SK-N-SH (cell line): ENCODE results near the gene TMEM39B. TPM values are rescaled to one million over a fixed set of nuclear protein-coding genes. Genes with fewer than 3 reads are reported as not detected.

Experiments used
- CTCF ChIA-PET: fragments of 300-600, 350-600 bp; formaldehyde crosslinking; extraction: SDS; loops from one replicate; lab custom pipeline; 2021; lab: Yijun Ruan, JAX
- POLR2A ChIA-PET: fragments of 350-600 bp; sonication (Branson Sonifier 250); formaldehyde crosslinking; extraction: SDS; loops from one replicate; lab custom pipeline; 2020; ENCODE audit warnings: antibody characterized with exemption, inconsistent platforms; lab: Yijun Ruan, JAX
- DNase-seq: peaks from one replicate; pipeline ENCODE4 v3.0.0; 2012
- H2AFZ ChIP-seq: fragments of 200-600 bp; sonication (generic); 2 replicates; pipeline ENCODE4 v1.8.1; 2016; ENCODE audit warnings: antibody characterized with exemption, mild to moderate bottlenecking, low read depth
- H3F3A ChIP-seq: fragments of 200-600 bp; sonication (generic); replicated peaks from 2 replicates; pipeline ENCODE3; 2016; ENCODE audit warnings: antibody characterized with exemption, mild to moderate bottlenecking; ENCODE audit not compliant: insufficient read depth
- H3K27ac ChIP-seq, 2 experiments: fragments of 200-500 bp in 1 of 2; fragments of 200-600 bp in 1 of 2; sonication (Bioruptor generic) in 1 of 2; sonication (generic), shearing (Covaris generic) in 1 of 2; 2 replicates each; pipeline versions ENCODE4 v1.5.1 to v1.6.1; 2014 to 2016; ENCODE audit warnings: low read depth in 2 of 2, inconsistent platforms in 1 of 2, low read length in 1 of 2, mild to moderate bottlenecking in 1 of 2, mixed read lengths in 1 of 2
- H3K27me3 ChIP-seq: fragments of 200-600 bp; sonication (generic), shearing (Covaris generic); 2 replicates; pipeline ENCODE4 v1.6.1; 2016; ENCODE audit warnings: mixed run types; ENCODE audit not compliant: insufficient read depth
- H3K36me3 ChIP-seq, 2 experiments: fragments of 200-500 bp in 1 of 2; fragments of 200-600 bp in 1 of 2; sonication (Bioruptor generic) in 1 of 2; sonication (generic) in 1 of 2; replicated peaks in 1 of 2; 2 replicates each; pipeline versions ENCODE3 to v1.5.1; 2014 to 2016; ENCODE audit warnings: low read length in 1 of 2, mild to moderate bottlenecking in 1 of 2; ENCODE audit not compliant: insufficient read depth in 2 of 2, control insufficient read depth in 1 of 2
- H3K4me1 ChIP-seq, 2 experiments: fragments of 200-500 bp in 1 of 2; fragments of 200-600 bp in 1 of 2; sonication (Bioruptor generic) in 1 of 2; sonication (generic), shearing (Covaris generic) in 1 of 2; 2 replicates each; pipeline versions ENCODE4 v1.5.1 to v1.6.1; 2014 to 2016; ENCODE audit warnings: low read depth in 1 of 2, low read length in 1 of 2, mixed run types in 1 of 2; ENCODE audit not compliant: insufficient read depth in 2 of 2, control insufficient read depth in 1 of 2
- H3K4me2 ChIP-seq: fragments of 200-600 bp; sonication (generic), shearing (Covaris generic); 2 replicates; pipeline ENCODE4 v1.6.1; 2017; ENCODE audit warnings: mixed run types
- H3K4me3 ChIP-seq, 2 experiments: fragments of 200-500 bp in 1 of 2; fragments of 200-600 bp in 1 of 2; sonication (Bioruptor generic) in 1 of 2; sonication (generic), shearing (Covaris generic) in 1 of 2; 2 replicates each; pipeline versions ENCODE4 v1.5.1 to v1.8.1; 2014 to 2016; ENCODE audit warnings: low read depth in 2 of 2, inconsistent platforms in 1 of 2, low read length in 1 of 2, mild to moderate bottlenecking in 1 of 2, mixed read lengths in 1 of 2, moderate library complexity in 1 of 2
- H3K79me2 ChIP-seq: fragments of 200-600 bp; sonication (generic); 2 replicates; pipeline ENCODE4 v1.8.1; 2017; ENCODE audit warnings: mild to moderate bottlenecking; ENCODE audit not compliant: insufficient read depth
- H3K9ac ChIP-seq: fragments of 200-600 bp; sonication (generic); 2 replicates; pipeline ENCODE4 v1.6.1; 2017; ENCODE audit warnings: mixed run types
- H3K9me2 ChIP-seq: fragments of 200-600 bp; sonication (generic); 2 replicates; pipeline ENCODE4 v1.6.1; 2017; ENCODE audit warnings: mixed run types
- H3K9me3 ChIP-seq: fragments of 200-600 bp; sonication (generic); 2 replicates; pipeline ENCODE4 v1.6.1; 2017; ENCODE audit warnings: mixed run types, mild to moderate bottlenecking, moderate library complexity
- H4K20me1 ChIP-seq: fragments of 200-600 bp; sonication (generic); 2 replicates; pipeline ENCODE4 v1.6.1; 2017; ENCODE audit warnings: mild to moderate bottlenecking, mixed run types; ENCODE audit not compliant: insufficient read depth
- EP300 ChIP-seq, 2 experiments: IDR thresholded peaks; 2 replicates each; pipeline versions ENCODE4 v1.4.0 to v1.6.1; 2012; ENCODE audit warnings: borderline replicate concordance in 1 of 2, low read depth in 1 of 2, low read length in 1 of 2
- FOSL2 ChIP-seq: IDR thresholded peaks from 2 replicates; pipeline ENCODE4 v1.4.0; 2012; ENCODE audit warnings: low read depth, mild to moderate bottlenecking, moderate library complexity, borderline replicate concordance
- FOXJ3 ChIP-seq: sonication (generic); formaldehyde crosslinking; IDR thresholded peaks from 2 replicates; pipeline ENCODE4 v1.5.1; 2020; ENCODE audit warnings: mild to moderate bottlenecking, missing genetic modification reagents
- GABPA ChIP-seq: IDR thresholded peaks from 2 replicates; pipeline ENCODE4 v1.4.0; 2012; ENCODE audit warnings: low read depth, mild to moderate bottlenecking
- GATA2 ChIP-seq: sonication (generic); formaldehyde crosslinking; IDR thresholded peaks from 2 replicates; pipeline ENCODE4 v1.5.0; 2020; ENCODE audit warnings: mild to moderate bottlenecking, missing genetic modification reagents
- JUND ChIP-seq: IDR thresholded peaks from 2 replicates; pipeline ENCODE4 v1.4.0; 2012
- MAX ChIP-seq: IDR thresholded peaks from 2 replicates; pipeline ENCODE4 v1.4.0; 2012; ENCODE audit warnings: low read depth
- MEF2A ChIP-seq: IDR thresholded peaks from 2 replicates; pipeline ENCODE4 v1.4.0; 2012; ENCODE audit warnings: low read depth, borderline replicate concordance
- NRF1 ChIP-seq: IDR thresholded peaks from 2 replicates; pipeline ENCODE4 v1.6.1; 2012; ENCODE audit warnings: low read depth, mild to moderate bottlenecking, low read length
- POLR2AphosphoS5 ChIP-seq: IDR thresholded peaks from 2 replicates; pipeline ENCODE4 v1.6.1; 2012; ENCODE audit warnings: low read depth, low read length
- RCOR1 ChIP-seq: fragments of 150-350 bp; IDR thresholded peaks from 2 replicates; pipeline ENCODE4 v1.6.1; 2017; ENCODE audit warnings: antibody characterized with exemption, low read length
- RFX5 ChIP-seq: IDR thresholded peaks from 2 replicates; pipeline ENCODE4 v1.6.1; 2012; ENCODE audit warnings: mild to moderate bottlenecking, improper control_type of control experiment, low read length
- SIN3A ChIP-seq: IDR thresholded peaks from 2 replicates; pipeline ENCODE4 v1.6.1; 2012; ENCODE audit warnings: low read depth, mild to moderate bottlenecking, low read length, moderate library complexity, borderline replicate concordance
- SMC3 ChIP-seq: IDR thresholded peaks from 2 replicates; pipeline ENCODE4 v1.6.1; 2012; ENCODE audit warnings: low read depth, low read length, improper control_type of control experiment
- TAF1 ChIP-seq: IDR thresholded peaks from 2 replicates; pipeline ENCODE4 v1.6.1; 2012; ENCODE audit warnings: low read depth, mild to moderate bottlenecking, low read length, moderate library complexity, borderline replicate concordance
- TEAD4 ChIP-seq: IDR thresholded peaks from 2 replicates; pipeline ENCODE4 v1.4.0; 2012; ENCODE audit warnings: mild to moderate bottlenecking, borderline replicate concordance; ENCODE audit not compliant: insufficient read depth
- USF1 ChIP-seq: IDR thresholded peaks from 2 replicates; pipeline ENCODE4 v1.4.0; 2012; ENCODE audit warnings: low read depth, borderline replicate concordance
- YY1 ChIP-seq: IDR thresholded peaks from 2 replicates; pipeline ENCODE4 v1.4.0; 2012; ENCODE audit warnings: low read depth, mild to moderate bottlenecking
- ZBTB33 ChIP-seq: IDR thresholded peaks from 2 replicates; pipeline ENCODE4 v1.4.0; 2012; ENCODE audit warnings: low read depth, borderline replicate concordance
- WGBS: methylation state at CpG from one replicate; pipeline ENCODE4 v1.1.6; 2017; ENCODE audit warnings: low lambda C conversion rate; 5-methylcytosine and 5-hydroxymethylcytosine counted together
- polyA plus RNA-seq, 3 experiments: library from polyadenylated mRNA; depleted of rRNA; stranded (reverse); fragments of >200 nt; gene quantifications; 2 replicates each; pipeline ENCODE4 v1.2.3, GENCODE V29; 2012

Gene TMEM39B
- polyA plus RNA-seq, 1 of the 3 experiments (the other 2 are of a cell fraction), result 25.1 TPM

- Histone ChIP-seq H3K9me3 (no peaks in the 10 kb centered on the region), H3F3A (peaks cover 18% of the 10 kb centered on the region), H3K36me3 (peaks cover 0 to 3% of the 10 kb centered on the region in 2 experiments), H3K9me2 (no peaks in the 10 kb centered on the region), H3K27ac (no peak overlapping the region), H3K9ac (no peak overlapping the region), H3K4me3 (no peak overlapping the region), H3K27me3 (no peaks in the 10 kb centered on the region), H4K20me1 (peaks cover 27% of the 10 kb centered on the region), H3K4me2 (peak overlapping the region; percentile 99; the same call in 1 of the 2 replicates), H3K79me2 (peaks cover 40% of the 10 kb centered on the region), H2AFZ (peak overlapping the region; percentile 94), H3K4me1 (peaks cover 0 to 7% of the 10 kb centered on the region in 2 experiments; a peak in 2 of 4 replicates)
- WGBS, result 90% methylated on average over 9 of the region's 9 CpGs
- no peak for TF ChIP-seq SMC3
- no peak for TF ChIP-seq FOSL2
- no peak for TF ChIP-seq GABPA
- no peak for TF ChIP-seq MAX
- TF ChIP-seq TEAD4, result no peak
- TF ChIP-seq USF1, result no peak
- TF ChIP-seq NRF1, result no peak
- TF ChIP-seq RFX5, result no peak
- no peak for DNase-seq
- ChIA-PET CTCF (interaction anchor here (1.3 to 3.3 kb wide), 2 partner anchors 33 to 69 kb away, joined by 3 to 16 read pairs; partner anchors contain the start of gene TMEM39B), POLR2A (interaction anchor here (1.9 kb wide), 1 partner anchor 73 kb away, joined by 14 read pairs; the partner anchor contains the start of gene TXLNA)
Observed at GRCh38 chr1:32106663-32107275, 34.0 kb downstream of the TMEM39B start.

GRCh38 chr1:32107742-32108661, 35.3 kb downstream of the TMEM39B start, which contains the start of gene KPNA6:
Gene KPNA6 (plus strand): TSS chr1:32108056. CDS start chr1:32108131, 75 bp downstream.
- Histone ChIP-seq H3K79me2 (peaks cover 52% of the 10 kb centered on the region), H3F3A (peaks cover 18% of the 10 kb centered on the region), H4K20me1 (peaks cover 37% of the 10 kb centered on the region), H3K27ac (peak within 1 kb of the TSS; percentile 83 to 89), H3K9me3 (no peaks in the 10 kb centered on the region), H3K4me3 (peak within 1 kb of the TSS; percentile 79 to 98), H3K9ac (peak within 1 kb of the TSS; percentile 98), H2AFZ (peak within 1 kb of the TSS; percentile 94), H3K9me2 (no peaks in the 10 kb centered on the region), H3K36me3 (no peaks in the 10 kb centered on the region), H3K4me1 (peaks cover 0 to 6% of the 10 kb centered on the region in 2 experiments; a peak in 1 of 4 replicates), H3K27me3 (no peaks in the 10 kb centered on the region), H3K4me2 (peak within 1 kb of the TSS; percentile 99)
- peak; percentile 82 for DNase-seq
- ChIA-PET POLR2A (interaction anchor here (0.6 to 1.9 kb wide), 6 partner anchors 19 to 248 kb away, joined by 3 to 14 read pairs (median 3); partner anchors contain the start of genes TMEM39B and TXLNA), CTCF (interaction anchor here (1.0 to 3.8 kb wide), 12 partner anchors 12 to 319 kb away, joined by 3 to 46 read pairs (median 5); partner anchors contain the start of genes TMEM39B and TXLNA)
- 1% methylated on average over 35 of the region's 45 CpGs for WGBS
- peak; percentile 47; the same call in 1 of the 2 replicates for TF ChIP-seq TAF1
- TF ChIP-seq MAX, result peak; percentile 55; the same call in 1 of the 2 replicates
- TF ChIP-seq SIN3A, result peak; percentile 75; the same call in 1 of the 2 replicates
- no peak for TF ChIP-seq SMC3
- peak; percentile 95 for TF ChIP-seq YY1
- TF ChIP-seq USF1, result no peak
- TF ChIP-seq POLR2AphosphoS5, result peak; percentile 71
- TF ChIP-seq EP300 (IDR thresholded peaks at IDR 0.05; ENCODE audit: borderline replicate concordance in 1 of 2, low read depth in 1 of 2, low read length in 1 of 2), result peak in 1 of 2 experiments; percentile 26; a peak in 1 of 4 replicates
- peak; percentile 50; the same call in 1 of the 2 replicates for TF ChIP-seq ZBTB33
- no peak for TF ChIP-seq NRF1
- 0 out of 2 replicates have a peak, but pooled peaks have one; percentile 31 for TF ChIP-seq RCOR1
- no peak for TF ChIP-seq GABPA
- no peak for TF ChIP-seq GATA2 (CRISPR knock-in tag)
- TF ChIP-seq FOXJ3, result peak; percentile 31; the same call in 1 of the 2 replicates
- no peak for TF ChIP-seq TEAD4
- no peak for TF ChIP-seq MEF2A
- TF ChIP-seq JUND, result no peak
